HEK293 (cell line): Measurements from ENCODE around the gene RAB10.

Experiments
- CTCF ChIA-PET: fragments of 350-600 bp; formaldehyde crosslinking; extraction: SDS; loops from one replicate; lab custom pipeline; 2021; ENCODE audit warnings: antibody characterized with exemption; lab: Yijun Ruan, JAX
- POLR2A ChIA-PET: fragments of 300-600 bp; formaldehyde crosslinking; extraction: SDS; loops from one replicate; lab custom pipeline; 2020; ENCODE audit warnings: antibody characterized with exemption, inconsistent platforms; lab: Yijun Ruan, JAX
- H3K27ac ChIP-seq: fragments of 200-500 bp; sonication (Bioruptor generic); 2 replicates; pipeline ENCODE4 v1.5.1; 2014; ENCODE audit warnings: low read depth, low read length, control low read depth, inconsistent platforms; ENCODE audit errors: extremely low read depth
- H3K36me3 ChIP-seq, 2 experiments: fragments of 200-500 bp in 1 of 2; sonication (Bioruptor generic) in 1 of 2; 1 replicate in 1 of 2; 2 replicates in 1 of 2; pipeline ENCODE4 v1.5.1; 2014 to 2017; ENCODE audit warnings: inconsistent platforms in 2 of 2, low read length in 2 of 2; ENCODE audit not compliant: control insufficient read depth in 2 of 2, insufficient read depth in 1 of 2
- H3K4me1 ChIP-seq: fragments of 200-500 bp; sonication (Bioruptor generic); 2 replicates; pipeline ENCODE4 v1.5.1; 2014; ENCODE audit warnings: mild to moderate bottlenecking, low read length, inconsistent platforms; ENCODE audit not compliant: control insufficient read depth, insufficient read depth
- H3K4me3 ChIP-seq: 2 replicates; pipeline ENCODE4 v1.5.1; 2011; ENCODE audit warnings: low read depth, mild to moderate bottlenecking, control low read depth, low read length, moderate library complexity
- H3K9me3 ChIP-seq: fragments of 200-500 bp; sonication (Bioruptor generic); 2 replicates; pipeline ENCODE4 v1.5.1; 2014; ENCODE audit warnings: low read depth, low read length, inconsistent platforms; ENCODE audit not compliant: control insufficient read depth, insufficient read depth
- HOXD13 ChIP-seq: sonication (generic); formaldehyde crosslinking; IDR thresholded peaks from 2 replicates; pipeline ENCODE4 v1.8.0; 2022; ENCODE audit warnings: missing genetic modification reagents, borderline replicate concordance
- KLF7 ChIP-seq: fragments of 450-650 bp; formaldehyde crosslinking; IDR thresholded peaks from 2 replicates; pipeline ENCODE4 v1.5.1; 2016; ENCODE audit warnings: missing biosample characterization, missing genetic modification characterization, borderline replicate concordance
- MEIS1 ChIP-seq: sonication (generic); formaldehyde crosslinking; IDR thresholded peaks from 2 replicates; pipeline ENCODE4 v1.8.1; 2022; ENCODE audit warnings: missing genetic modification reagents, mild to moderate bottlenecking, borderline replicate concordance
- TRIM28 ChIP-seq: IDR thresholded peaks from 2 replicates; pipeline ENCODE4 v1.6.1; 2011; ENCODE audit warnings: low read length, control low read depth, borderline replicate concordance
- ZNF169 ChIP-seq: fragments of 450-650 bp; formaldehyde crosslinking; IDR thresholded peaks from 2 replicates; pipeline ENCODE4 v1.5.1; 2016; ENCODE audit warnings: missing biosample characterization, missing genetic modification characterization
- ZNF184 ChIP-seq: fragments of 450-650 bp; IDR thresholded peaks from 2 replicates; pipeline ENCODE4 v1.5.1; 2018; ENCODE audit warnings: missing biosample characterization, mild to moderate bottlenecking, missing genetic modification characterization
- ZNF274 ChIP-seq, 2 experiments: fragments of 200-500 bp in 1 of 2; fragments of 450-650 bp in 1 of 2; sonication (Bioruptor generic) in 1 of 2; formaldehyde crosslinking in 1 of 2; IDR thresholded peaks; 2 replicates each; pipeline versions ENCODE4 v1.5.1 to v1.6.1; 2014 to 2016; ENCODE audit warnings: borderline replicate concordance in 1 of 2, inconsistent platforms in 1 of 2, low read length in 1 of 2, missing biosample characterization in 1 of 2, missing genetic modification characterization in 1 of 2
- ZNF341 ChIP-seq: fragments of 450-650 bp; formaldehyde crosslinking; IDR thresholded peaks from 2 replicates; pipeline ENCODE4; 2016; ENCODE audit warnings: low read depth, missing biosample characterization, missing genetic modification characterization
- ZNF529 ChIP-seq: fragments of 450-650 bp; formaldehyde crosslinking; IDR thresholded peaks from 2 replicates; pipeline ENCODE4 v1.5.1; 2017; ENCODE audit warnings: missing genetic modification characterization, missing biosample characterization; ENCODE audit not compliant: insufficient replicate concordance
- ZNF701 ChIP-seq: fragments of 450-650 bp; formaldehyde crosslinking; IDR thresholded peaks from 2 replicates; pipeline ENCODE4 v1.5.1; 2016; ENCODE audit warnings: missing biosample characterization, missing genetic modification characterization
- TF ChIP-seq, protein P1 (sequence below): fragments of 450-650 bp; formaldehyde crosslinking; IDR thresholded peaks from 2 replicates; pipeline ENCODE4 v1.5.1; 2016; ENCODE audit warnings: missing biosample characterization, missing genetic modification characterization
- TF ChIP-seq, protein P2 (sequence below): fragments of 450-650 bp; formaldehyde crosslinking; conservative IDR thresholded peaks from 2 replicates; pipeline ENCODE4 v1.5.1; 2016; ENCODE audit warnings: low read depth, missing biosample characterization, missing genetic modification characterization
- TF ChIP-seq, protein P3 (sequence below): fragments of 450-650 bp; IDR thresholded peaks from 2 replicates; pipeline ENCODE4 v1.5.1; 2018; ENCODE audit warnings: missing biosample characterization, mild to moderate bottlenecking, missing genetic modification characterization

The RAB10 gene

DNA sequence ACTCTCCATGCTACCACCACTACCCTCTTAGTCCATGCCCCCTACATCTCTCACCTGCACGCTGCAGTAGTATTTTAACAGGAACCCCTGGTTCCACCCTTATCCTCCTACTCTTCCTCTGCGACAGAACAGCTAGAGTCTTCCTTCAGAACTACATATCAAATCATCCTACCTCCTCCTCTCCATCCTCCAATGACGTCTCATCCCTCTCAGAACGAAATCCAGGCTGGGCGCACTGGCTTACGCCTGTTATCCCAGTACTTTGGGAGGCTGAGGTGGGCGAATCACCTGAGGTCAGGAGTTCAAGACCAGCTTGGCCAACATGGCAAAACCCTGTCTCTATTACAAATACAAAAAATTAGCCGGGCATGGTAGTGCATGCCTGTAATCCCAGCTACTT is 41.3 kb upstream of the RAB10 start:
- H3K4me3 ChIP-seq, result no peak overlapping the region
- no peaks in the 10 kb centered on the region for H3K36me3 ChIP-seq
- 0 out of 2 replicates have a peak, but pooled peaks cover 3% of the 10 kb centered on the region for H3K4me1 ChIP-seq
- H3K27ac ChIP-seq, result no peak overlapping the region
- POLR2A ChIA-PET, result no interaction called here
- TF ChIP-seq ZNF274 (IDR thresholded peaks at IDR 0.05; ENCODE audit: low read length) (no peak), ZNF274 (tag by site-specific recombination; IDR thresholded peaks at IDR 0.05; ENCODE audit: borderline replicate concordance) (no peak), KLF7 (tag by site-specific recombination) (no peak), ZNF169 (tag by site-specific recombination) (no peak), ZNF341 (no peak), MEIS1 (CRISPR knock-in tag) (no peak), ZNF529 (no peak)
- TF ChIP-seq, protein P1, sequence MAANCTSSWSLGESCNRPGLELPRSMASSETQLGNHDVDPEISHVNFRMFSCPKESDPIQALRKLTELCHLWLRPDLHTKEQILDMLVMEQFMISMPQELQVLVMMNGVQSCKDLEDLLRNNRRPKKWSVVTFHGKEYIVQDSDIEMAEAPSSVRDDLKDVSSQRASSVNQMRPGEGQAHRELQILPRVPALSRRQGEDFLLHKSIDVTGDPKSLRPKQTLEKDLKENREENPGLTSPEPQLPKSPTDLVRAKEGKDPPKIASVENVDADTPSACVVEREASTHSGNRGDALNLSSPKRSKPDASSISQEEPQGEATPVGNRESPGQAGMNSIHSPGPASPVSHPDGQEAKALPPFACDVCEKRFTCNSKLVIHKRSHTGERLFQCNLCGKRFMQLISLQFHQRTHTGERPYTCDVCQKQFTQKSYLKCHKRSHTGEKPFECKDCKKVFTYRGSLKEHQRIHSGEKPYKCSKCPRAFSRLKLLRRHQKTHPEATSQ (tag by site-specific recombination), result no peak
- TF ChIP-seq, protein P2, sequence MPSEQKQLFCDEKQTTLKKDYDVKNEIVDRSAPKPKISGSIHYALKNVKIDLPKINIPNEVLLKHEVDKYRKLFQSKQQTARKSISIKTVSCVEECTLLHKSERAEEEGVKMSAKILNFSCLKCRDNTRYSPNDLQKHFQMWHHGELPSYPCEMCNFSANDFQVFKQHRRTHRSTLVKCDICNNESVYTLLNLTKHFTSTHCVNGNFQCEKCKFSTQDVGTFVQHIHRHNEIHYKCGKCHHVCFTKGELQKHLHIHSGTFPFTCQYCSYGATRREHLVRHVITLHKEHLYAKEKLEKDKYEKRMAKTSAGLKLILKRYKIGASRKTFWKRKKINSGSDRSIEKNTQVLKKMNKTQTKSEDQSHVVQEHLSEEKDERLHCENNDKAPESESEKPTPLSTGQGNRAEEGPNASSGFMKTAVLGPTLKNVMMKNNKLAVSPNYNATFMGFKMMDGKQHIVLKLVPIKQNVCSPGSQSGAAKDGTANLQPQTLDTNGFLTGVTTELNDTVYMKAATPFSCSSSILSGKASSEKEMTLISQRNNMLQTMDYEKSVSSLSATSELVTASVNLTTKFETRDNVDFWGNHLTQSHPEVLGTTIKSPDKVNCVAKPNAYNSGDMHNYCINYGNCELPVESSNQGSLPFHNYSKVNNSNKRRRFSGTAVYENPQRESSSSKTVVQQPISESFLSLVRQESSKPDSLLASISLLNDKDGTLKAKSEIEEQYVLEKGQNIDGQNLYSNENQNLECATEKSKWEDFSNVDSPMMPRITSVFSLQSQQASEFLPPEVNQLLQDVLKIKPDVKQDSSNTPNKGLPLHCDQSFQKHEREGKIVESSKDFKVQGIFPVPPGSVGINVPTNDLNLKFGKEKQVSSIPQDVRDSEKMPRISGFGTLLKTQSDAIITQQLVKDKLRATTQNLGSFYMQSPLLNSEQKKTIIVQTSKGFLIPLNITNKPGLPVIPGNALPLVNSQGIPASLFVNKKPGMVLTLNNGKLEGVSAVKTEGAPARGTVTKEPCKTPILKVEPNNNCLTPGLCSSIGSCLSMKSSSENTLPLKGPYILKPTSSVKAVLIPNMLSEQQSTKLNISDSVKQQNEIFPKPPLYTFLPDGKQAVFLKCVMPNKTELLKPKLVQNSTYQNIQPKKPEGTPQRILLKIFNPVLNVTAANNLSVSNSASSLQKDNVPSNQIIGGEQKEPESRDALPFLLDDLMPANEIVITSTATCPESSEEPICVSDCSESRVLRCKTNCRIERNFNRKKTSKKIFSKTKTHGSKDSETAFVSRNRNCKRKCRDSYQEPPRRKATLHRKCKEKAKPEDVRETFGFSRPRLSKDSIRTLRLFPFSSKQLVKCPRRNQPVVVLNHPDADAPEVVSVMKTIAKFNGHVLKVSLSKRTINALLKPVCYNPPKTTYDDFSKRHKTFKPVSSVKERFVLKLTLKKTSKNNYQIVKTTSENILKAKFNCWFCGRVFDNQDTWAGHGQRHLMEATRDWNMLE (tag by site-specific recombination), result no peak
- TF ChIP-seq, protein P3, sequence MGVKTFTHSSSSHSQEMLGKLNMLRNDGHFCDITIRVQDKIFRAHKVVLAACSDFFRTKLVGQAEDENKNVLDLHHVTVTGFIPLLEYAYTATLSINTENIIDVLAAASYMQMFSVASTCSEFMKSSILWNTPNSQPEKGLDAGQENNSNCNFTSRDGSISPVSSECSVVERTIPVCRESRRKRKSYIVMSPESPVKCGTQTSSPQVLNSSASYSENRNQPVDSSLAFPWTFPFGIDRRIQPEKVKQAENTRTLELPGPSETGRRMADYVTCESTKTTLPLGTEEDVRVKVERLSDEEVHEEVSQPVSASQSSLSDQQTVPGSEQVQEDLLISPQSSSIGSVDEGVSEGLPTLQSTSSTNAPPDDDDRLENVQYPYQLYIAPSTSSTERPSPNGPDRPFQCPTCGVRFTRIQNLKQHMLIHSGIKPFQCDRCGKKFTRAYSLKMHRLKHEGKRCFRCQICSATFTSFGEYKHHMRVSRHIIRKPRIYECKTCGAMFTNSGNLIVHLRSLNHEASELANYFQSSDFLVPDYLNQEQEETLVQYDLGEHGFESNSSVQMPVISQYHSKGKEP (tag by site-specific recombination), result no peak
- no peaks in the 10 kb centered on the region for H3K9me3 ChIP-seq
- CTCF ChIA-PET, result interaction anchor here (1.5 kb wide), 1 partner anchor 25 kb away, joined by 10 read pairs; no protein-coding TSS in a partner anchor

DNA sequence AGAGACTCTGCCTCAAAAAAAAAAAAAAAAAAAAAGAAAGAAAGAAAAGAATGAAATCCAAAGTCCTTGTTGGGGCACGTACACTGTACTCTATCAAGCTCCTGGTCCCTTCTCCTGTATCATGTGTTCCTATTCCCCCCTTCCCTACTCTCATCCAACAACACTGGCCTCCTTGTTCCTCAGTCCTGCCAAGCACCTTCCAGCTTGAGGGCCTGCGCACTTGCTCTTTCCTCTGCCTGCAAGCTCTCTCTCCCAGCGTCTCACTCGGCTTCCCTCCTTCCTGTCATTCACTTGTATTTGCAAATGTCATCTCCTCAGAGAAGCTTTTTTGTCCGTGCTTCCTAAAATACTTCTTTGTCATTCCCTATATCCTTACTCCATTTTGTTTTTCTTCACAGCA is 40.8 kb upstream of the RAB10 start:
- TF ChIP-seq ZNF701 (tag by site-specific recombination), result 0 out of 2 replicates have a peak, but pooled peaks have one; percentile 31
- TF ChIP-seq HOXD13 (CRISPR knock-in tag), result no peak
- H3K4me1 ChIP-seq, result 0 out of 2 replicates have a peak, but pooled peaks cover 3% of the 10 kb centered on the region
- ChIA-PET POLR2A (interaction anchor here (1.5 kb wide), 1 partner anchor 11 kb away, joined by 5 read pairs; the partner anchor contains the start of gene KIF3C), CTCF (interaction anchor here (0.6 to 0.7 kb wide), 2 partner anchors 95 to 388 kb away, joined by 3 read pairs; no protein-coding TSS in a partner anchor)
- H3K27ac ChIP-seq, result no peak overlapping the region
- no peaks in the 10 kb centered on the region for H3K9me3 ChIP-seq
- no peak overlapping the region for H3K4me3 ChIP-seq
- no peaks in the 10 kb centered on the region for H3K36me3 ChIP-seq

DNA sequence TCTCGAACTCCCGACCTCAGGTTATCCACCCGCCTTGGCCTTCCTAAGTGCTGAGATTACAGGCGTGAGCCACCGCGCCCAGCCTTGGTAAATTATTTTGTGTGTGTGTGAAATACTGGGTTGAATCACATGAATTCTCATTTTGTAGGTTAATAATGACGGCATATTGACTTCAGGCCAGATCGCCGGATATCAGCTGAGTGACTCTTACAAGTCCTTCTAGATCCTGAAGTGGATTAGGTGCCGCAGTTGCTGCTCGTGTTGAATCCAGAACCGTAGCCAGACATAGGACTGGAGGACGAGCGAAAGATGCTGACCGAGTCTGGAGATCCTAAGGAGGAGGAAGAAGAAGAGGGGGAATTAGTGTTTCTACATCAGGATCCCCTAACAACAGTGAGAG is 39.4 kb upstream of the RAB10 start:
- no peak overlapping the region for H3K27ac ChIP-seq
- TF ChIP-seq TRIM28 (no peak), ZNF184 (tag by site-specific recombination) (no peak)
- TF ChIP-seq, all 188 proteins: peak for 0
- POLR2A ChIA-PET, result interaction anchor here (1.5 kb wide), 1 partner anchor 13 kb away, joined by 5 read pairs; the partner anchor contains the start of gene KIF3C
- Histone ChIP-seq H3K9me3 (no peaks in the 10 kb centered on the region), H3K36me3 (no peaks in the 10 kb centered on the region), H3K4me3 (no peak overlapping the region), H3K4me1 (0 out of 2 replicates have a peak, but pooled peaks cover 3% of the 10 kb centered on the region)
- CTCF ChIA-PET, result interaction anchor here (1.3 to 1.6 kb wide), 3 partner anchors 10 to 44 kb away, joined by 4 to 5 read pairs (median 4); no protein-coding TSS in a partner anchor
